ENCODE measurements around the gene NLRP3.
"Not testable (repeated sequence)": the region's sequence is repeated elsewhere in the genome, so short reads cannot be mapped to it uniquely, and the experiment has no call there.

Gene NLRP3

DNA sequence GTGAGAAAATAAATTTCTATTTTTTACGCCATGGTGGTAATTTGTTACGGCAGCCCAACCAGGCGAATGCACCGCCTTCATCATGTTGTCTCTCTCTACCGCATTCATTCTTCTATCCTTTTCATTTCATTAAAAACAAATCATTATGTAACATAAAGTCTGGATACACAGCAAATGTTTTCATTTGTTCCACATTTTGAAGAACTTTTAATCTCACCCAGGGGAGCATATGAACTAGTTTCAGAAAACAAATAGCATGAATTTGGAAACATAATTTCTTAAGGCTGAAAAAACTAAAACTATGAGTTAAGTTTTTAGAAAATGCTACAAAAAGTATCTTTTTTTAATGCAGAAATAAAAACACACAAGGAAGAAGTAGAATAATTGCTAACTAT, 53.2 kb downstream of the NLRP3 start:
- no peak for DNase-seq (ENCODE audit: low read depth)

DNA sequence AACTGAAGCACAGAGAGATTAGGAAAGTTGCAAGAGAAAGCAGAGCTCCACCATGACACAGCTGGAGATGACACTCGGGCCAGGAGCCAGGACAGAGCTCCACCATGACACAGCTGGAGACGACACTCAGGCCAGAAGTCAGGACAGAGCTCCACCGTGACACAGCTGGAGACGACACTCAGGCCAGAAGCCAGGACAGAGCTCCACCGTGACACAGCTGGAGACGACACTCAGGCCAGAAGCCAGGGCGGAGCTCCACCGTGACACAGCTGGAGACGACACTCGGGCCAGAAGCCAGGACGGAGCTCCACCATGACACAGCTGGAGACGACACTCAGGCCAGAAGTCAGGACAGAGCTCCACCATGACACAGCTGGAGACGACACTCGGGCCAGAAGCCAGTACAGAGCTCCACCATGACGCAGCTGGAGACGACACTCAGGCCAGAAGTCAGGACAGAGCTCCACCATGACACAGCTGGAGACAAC, 55.0 kb downstream of the NLRP3 start:
- DNase-seq (ENCODE audit: low read depth): not testable (repeated sequence)

GRCh38 chr1:247471445-247472016, 55.6 kb downstream of the NLRP3 start:
- no peak for DNase-seq (ENCODE audit: low read depth)

DNA sequence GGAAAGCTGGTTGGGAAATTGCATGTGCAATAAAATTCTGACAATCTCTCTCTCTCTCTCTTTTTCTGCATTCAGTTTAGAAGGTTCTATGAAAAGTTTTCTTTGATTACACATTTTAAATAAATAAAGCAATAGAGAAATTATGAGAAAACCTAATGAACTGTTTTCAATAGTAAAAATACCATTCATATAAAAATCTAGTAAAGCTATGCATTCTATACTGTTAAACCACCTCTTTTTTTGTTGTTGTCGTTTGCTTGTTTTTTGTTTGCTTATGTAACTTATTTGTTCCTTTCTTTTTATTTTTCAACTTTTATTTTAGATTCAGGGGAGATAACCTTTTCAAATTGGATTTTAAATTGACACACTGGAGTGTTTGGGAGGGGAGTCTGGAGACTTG, 56.1 kb downstream of the NLRP3 start:
- no peak for DNase-seq (ENCODE audit: low read depth)

DNA sequence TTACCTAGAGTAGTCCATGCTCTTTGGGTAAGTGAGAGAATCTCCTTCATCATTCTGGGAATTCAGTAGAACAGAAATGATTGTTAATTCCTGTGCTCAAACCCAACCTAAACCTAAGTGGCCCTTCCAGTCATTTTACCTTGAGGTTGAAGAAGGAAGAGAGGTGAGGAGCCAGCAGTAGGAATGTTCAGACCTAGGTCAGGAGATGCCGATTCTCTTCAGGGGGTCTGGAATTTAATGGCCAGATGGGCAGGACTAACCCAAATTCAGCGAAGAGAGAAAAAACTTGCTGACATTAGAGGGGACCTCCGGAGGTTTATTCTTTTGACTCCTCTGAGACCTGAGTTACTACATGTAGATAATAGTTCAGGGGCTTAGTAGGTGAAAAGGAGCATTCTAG, 58.4 kb downstream of the NLRP3 start:
- no peak for DNase-seq (ENCODE audit: low read depth)

- DNase-seq (ENCODE audit: low read depth): no peak
Observed at GRCh38 chr1:247475793-247476192, 59.8 kb downstream of the NLRP3 start.

- DNase-seq (ENCODE audit: low read depth): not testable (repeated sequence)
Observed at GRCh38 chr1:247476328-247477058, 60.5 kb downstream of the NLRP3 start.

DNA sequence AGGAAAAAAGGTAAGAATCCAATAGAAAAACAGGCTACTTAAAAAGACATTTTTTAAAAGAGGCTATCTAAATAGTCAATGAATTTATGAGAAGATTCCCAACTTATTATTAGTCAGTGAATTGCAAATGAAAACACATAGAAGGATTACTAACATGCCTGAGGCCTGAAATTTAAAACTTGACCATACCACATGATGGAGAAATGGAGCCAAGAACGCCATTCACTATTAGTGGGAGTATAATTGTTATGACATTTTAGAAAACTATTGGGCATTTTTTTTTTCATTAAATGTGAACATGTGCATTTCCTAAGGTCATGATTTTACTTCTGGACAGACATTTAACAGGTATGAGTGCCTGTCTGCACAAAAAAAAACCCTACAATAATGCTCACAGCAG, 66.8 kb downstream of the NLRP3 start:
- no peak for DNase-seq (ENCODE audit: low read depth)

- DNase-seq (ENCODE audit: low read depth): peak; percentile 1
Observed at GRCh38 chr1:247487057-247487456, 71.1 kb downstream of the NLRP3 start.

DNA sequence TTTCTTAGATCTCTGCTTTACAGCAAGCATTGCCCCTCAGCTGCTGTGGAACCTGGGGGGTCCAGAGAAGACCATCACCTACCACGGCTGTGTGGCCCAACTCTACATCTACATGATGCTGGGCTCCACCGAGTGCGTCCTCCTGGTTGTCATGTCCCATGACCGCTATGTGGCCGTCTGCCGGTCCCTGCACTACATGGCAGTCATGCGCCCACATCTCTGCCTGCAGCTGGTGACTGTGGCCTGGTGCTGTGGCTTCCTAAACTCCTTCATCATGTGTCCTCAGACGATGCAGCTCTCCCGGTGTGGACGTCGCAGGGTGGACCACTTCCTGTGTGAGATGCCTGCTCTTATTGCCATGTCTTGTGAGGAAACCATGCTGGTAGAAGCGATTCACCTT, 75.4 kb downstream of the NLRP3 start:
- DNase-seq (ENCODE audit: low read depth): no peak

- DNase-seq (ENCODE audit: low read depth): no peak
Observed at GRCh38 chr1:247493106-247493505, 77.1 kb downstream of the NLRP3 start.

GRCh38 chr1:247494767-247495166, 78.8 kb downstream of the NLRP3 start:
- DNase-seq (ENCODE audit: low read depth): no peak

GRCh38 chr1:247496581-247497285, 80.8 kb downstream of the NLRP3 start:
- no peak for DNase-seq (ENCODE audit: low read depth)

Data from GM04503 (cell line).